Osteoblast (primary cell): ENCODE data around the gene POU6F2. TPM values are rescaled to one million over a fixed set of nuclear protein-coding genes. Genes with fewer than 3 reads are reported as not detected.

Source experiments
- DNase-seq: peaks from one replicate; pipeline ENCODE4 v3.0.0; 2011; ENCODE audit warnings: low spot score, mixed read lengths; ENCODE audit not compliant: insufficient read length; ENCODE audit errors: missing footprints
- H2AFZ ChIP-seq: 2 replicates; pipeline ENCODE4 v1.6.0; 2011; ENCODE audit warnings: mild to moderate bottlenecking, low read length
- H3K27ac ChIP-seq: 2 replicates; pipeline ENCODE4 v1.5.1; 2011; ENCODE audit warnings: mild to moderate bottlenecking, low read depth, low read length, moderate library complexity
- H3K27me3 ChIP-seq: 2 replicates; pipeline ENCODE4 v1.6.0; 2012; ENCODE audit warnings: mild to moderate bottlenecking, control low read depth, inconsistent platforms, low read length, moderate library complexity; ENCODE audit not compliant: insufficient read depth
- H3K36me3 ChIP-seq: 2 replicates; pipeline ENCODE4 v1.5.1; 2011; ENCODE audit warnings: mild to moderate bottlenecking, low read length, control low read depth, moderate library complexity; ENCODE audit not compliant: insufficient read depth
- H3K4me1 ChIP-seq: 2 replicates; pipeline ENCODE4 v1.5.1; 2011; ENCODE audit warnings: mild to moderate bottlenecking, low read length, control low read depth, moderate library complexity; ENCODE audit not compliant: insufficient read depth
- H3K4me2 ChIP-seq: 2 replicates; pipeline ENCODE4 v1.6.0; 2011; ENCODE audit warnings: mild to moderate bottlenecking, low read length; ENCODE audit not compliant: insufficient read depth
- H3K4me3 ChIP-seq: fragments of 200-600 bp; sonication (generic); 3 replicates; pipeline ENCODE4 v1.5.1; 2012; ENCODE audit warnings: mild to moderate bottlenecking, low read length, inconsistent platforms; ENCODE audit not compliant: insufficient read depth
- H3K79me2 ChIP-seq: 2 replicates; pipeline ENCODE4 v1.6.0; 2012; ENCODE audit warnings: mild to moderate bottlenecking, low read length, control low read depth, inconsistent platforms; ENCODE audit not compliant: insufficient read depth
- H3K9me3 ChIP-seq: 2 replicates; pipeline ENCODE4 v1.5.1; 2011; ENCODE audit warnings: low read depth, low read length, control low read depth
- H4K20me1 ChIP-seq: 2 replicates; pipeline ENCODE4 v1.6.0; 2012; ENCODE audit warnings: mild to moderate bottlenecking, low read length, control low read depth; ENCODE audit not compliant: insufficient read depth
- total RNA-seq: library from RNA; depleted of rRNA; stranded (reverse); fragments of >200 nt; gene quantifications from 2 replicates; pipeline ENCODE4 v1.2.3, GENCODE V29; 2012
- TF ChIP-seq, protein P1 (sequence below): IDR thresholded peaks from 2 replicates; pipeline ENCODE4 v1.5.1; 2011; ENCODE audit warnings: mild to moderate bottlenecking, low read depth, low read length, moderate library complexity; ENCODE audit errors: extremely low read depth

POU6F2 gene
- total RNA-seq, 1 donor = not detected

DNA sequence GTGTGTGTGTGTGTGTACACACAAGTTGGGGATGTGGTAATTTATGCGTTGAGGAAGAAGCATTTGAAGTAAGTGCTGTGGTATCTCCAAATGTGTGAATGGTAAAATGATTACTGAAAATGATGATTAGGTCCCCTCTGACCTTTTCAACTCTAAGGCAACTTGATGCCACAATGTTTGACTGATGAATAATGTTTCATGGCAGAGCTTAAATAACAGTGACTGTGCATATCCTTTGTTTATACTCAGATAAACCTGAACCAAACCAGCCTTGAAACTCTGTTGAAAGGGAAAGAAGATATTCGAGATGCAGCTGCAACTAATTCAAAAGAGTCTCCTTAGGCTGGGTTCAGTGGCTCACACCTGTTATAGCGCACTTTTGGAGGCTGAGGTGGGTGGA is 523.6 kb downstream of the POU6F2 start:
- Histone ChIP-seq H4K20me1 (no peaks in the 10 kb centered on the region), H3K36me3 (no peaks in the 10 kb centered on the region), H3K4me2 (no peak overlapping the region), H3K27me3 (peaks cover 3% of the 10 kb centered on the region), H3K4me3 (no peak overlapping the region), H3K4me1 (no peaks in the 10 kb centered on the region), H3K79me2 (no peaks in the 10 kb centered on the region), H3K9me3 (no peaks in the 10 kb centered on the region), H3K27ac (no peak overlapping the region), H2AFZ (no peak overlapping the region)
- no peak for DNase-seq
- TF ChIP-seq, protein P1, sequence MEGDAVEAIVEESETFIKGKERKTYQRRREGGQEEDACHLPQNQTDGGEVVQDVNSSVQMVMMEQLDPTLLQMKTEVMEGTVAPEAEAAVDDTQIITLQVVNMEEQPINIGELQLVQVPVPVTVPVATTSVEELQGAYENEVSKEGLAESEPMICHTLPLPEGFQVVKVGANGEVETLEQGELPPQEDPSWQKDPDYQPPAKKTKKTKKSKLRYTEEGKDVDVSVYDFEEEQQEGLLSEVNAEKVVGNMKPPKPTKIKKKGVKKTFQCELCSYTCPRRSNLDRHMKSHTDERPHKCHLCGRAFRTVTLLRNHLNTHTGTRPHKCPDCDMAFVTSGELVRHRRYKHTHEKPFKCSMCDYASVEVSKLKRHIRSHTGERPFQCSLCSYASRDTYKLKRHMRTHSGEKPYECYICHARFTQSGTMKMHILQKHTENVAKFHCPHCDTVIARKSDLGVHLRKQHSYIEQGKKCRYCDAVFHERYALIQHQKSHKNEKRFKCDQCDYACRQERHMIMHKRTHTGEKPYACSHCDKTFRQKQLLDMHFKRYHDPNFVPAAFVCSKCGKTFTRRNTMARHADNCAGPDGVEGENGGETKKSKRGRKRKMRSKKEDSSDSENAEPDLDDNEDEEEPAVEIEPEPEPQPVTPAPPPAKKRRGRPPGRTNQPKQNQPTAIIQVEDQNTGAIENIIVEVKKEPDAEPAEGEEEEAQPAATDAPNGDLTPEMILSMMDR = no peak

DNA sequence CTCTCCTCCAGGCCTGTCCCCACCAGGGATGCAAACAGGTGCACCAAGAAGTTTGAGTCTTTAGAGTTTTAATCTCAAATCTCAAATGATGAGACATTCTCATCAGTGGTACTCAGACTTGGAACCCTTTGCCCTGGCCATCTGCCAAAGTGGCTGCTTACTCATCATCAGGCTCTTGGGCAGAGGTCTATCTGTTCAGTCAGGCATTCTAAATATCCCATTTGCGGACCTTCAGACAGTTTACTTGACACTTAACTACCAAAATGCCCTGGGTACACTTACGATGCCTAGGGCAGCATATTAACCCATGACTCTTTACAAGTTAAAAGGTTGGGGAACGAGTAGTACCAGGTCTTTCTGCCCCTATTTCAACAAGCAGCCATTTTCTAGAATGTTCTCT is 527.3 kb downstream of the POU6F2 start:
- DNase-seq = peak; percentile 47
- peaks cover 3% of the 10 kb centered on the region for H3K27me3 ChIP-seq
- H3K4me2 ChIP-seq = no peak overlapping the region
- no peaks in the 10 kb centered on the region for H3K4me1 ChIP-seq
- no peaks in the 10 kb centered on the region for H3K9me3 ChIP-seq
- H3K36me3 ChIP-seq = no peaks in the 10 kb centered on the region
- H3K4me3 ChIP-seq = no peak overlapping the region
- no peaks in the 10 kb centered on the region for H3K79me2 ChIP-seq
- TF ChIP-seq, protein P1 = no peak
- H4K20me1 ChIP-seq = no peaks in the 10 kb centered on the region
- H2AFZ ChIP-seq = no peak overlapping the region
- no peak overlapping the region for H3K27ac ChIP-seq

DNA sequence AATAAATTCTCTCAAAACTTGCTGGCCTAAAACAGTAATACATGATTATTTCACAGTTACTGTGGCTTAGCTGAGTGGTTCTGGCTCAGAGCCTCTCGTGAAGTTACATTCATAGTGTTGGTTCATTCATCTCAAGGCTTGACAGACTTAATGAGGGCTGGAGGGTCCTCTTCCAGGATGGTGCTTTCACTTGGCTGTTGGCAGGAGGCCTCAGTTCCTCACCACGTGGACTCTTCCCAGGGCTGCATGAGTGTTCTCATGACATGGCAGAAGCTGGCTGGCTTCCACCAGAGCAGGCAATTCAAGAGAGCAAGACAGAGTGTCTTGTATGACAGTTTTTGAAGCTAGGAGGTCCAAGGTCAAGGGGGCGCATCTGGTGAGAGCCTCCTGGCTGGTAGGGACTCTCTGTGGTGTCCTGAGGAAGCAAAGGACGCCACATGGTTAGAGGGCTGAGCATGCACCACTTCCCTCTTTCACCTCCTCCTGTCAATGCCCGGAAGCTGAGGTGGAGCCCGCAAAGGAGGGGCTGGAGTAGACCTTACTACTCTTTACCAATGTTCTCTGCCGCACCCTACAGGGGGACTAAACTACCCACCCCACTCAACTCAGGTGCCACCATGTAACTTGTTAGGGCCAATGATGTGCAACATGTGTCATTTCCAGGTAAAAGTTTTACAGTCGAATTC is 530.3 kb downstream of the POU6F2 start:
- no peak overlapping the region for H3K27ac ChIP-seq
- H3K36me3 ChIP-seq = no peaks in the 10 kb centered on the region
- no peak for DNase-seq

DNA sequence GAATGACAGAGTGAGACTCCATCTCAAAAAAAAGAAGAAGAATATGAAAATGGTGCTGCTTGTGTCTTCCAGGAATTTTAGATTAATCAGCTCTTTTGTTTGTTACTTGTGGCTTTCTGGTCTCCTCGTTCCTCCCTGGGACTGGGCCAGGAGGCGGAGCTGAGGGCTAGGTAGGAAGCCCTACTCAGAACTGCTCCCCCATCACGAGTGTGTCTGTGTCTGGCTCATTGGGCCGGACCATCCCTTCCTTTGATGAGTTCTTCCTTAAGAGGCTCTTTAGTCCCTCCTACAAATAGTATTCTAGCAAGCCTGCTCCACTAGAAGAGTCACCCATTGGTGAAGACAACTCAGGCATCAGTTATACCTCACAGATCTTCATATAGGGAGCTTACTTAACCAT is 531.7 kb downstream of the POU6F2 start:
- Histone ChIP-seq H2AFZ (no peak overlapping the region), H3K36me3 (no peaks in the 10 kb centered on the region), H3K4me2 (no peak overlapping the region), H3K27me3 (peaks cover 4% of the 10 kb centered on the region), H3K4me3 (no peak overlapping the region), H3K4me1 (no peaks in the 10 kb centered on the region), H3K27ac (no peak overlapping the region), H3K9me3 (no peaks in the 10 kb centered on the region), H4K20me1 (no peaks in the 10 kb centered on the region), H3K79me2 (no peaks in the 10 kb centered on the region)
- TF ChIP-seq, protein P1 = no peak
- no peak for DNase-seq

More for the DNA sequence above, 530.3 kb downstream of the POU6F2 start:
- H2AFZ ChIP-seq = no peak overlapping the region
- no peak overlapping the region for H3K4me3 ChIP-seq
- H4K20me1 ChIP-seq = no peaks in the 10 kb centered on the region
- H3K4me2 ChIP-seq = no peak overlapping the region
- TF ChIP-seq, protein P1 = no peak
- H3K4me1 ChIP-seq = no peaks in the 10 kb centered on the region
- H3K9me3 ChIP-seq = no peaks in the 10 kb centered on the region
- no peaks in the 10 kb centered on the region for H3K79me2 ChIP-seq
- H3K27me3 ChIP-seq = peaks cover under 1% of the 10 kb centered on the region
